K562 (cell line): ENCODE results near the gene IDUA. TPM values are rescaled to one million over a fixed set of nuclear protein-coding genes. Genes with fewer than 3 reads are reported as not detected.

Experiments used
- ATAC-seq: fragments of 200-7000 bp; cut with Tn5 transposase; 3 replicates; pipeline ENCODE4 v1.9.1; 2020; ENCODE audit warnings: moderate library complexity
- BruUV-seq: library from RNA; stranded (reverse); fragments of 400-500 nt; replicated peaks from 2 replicates; lab custom pipeline; 2021; lab: Mats Ljungman, UMichigan
- CTCF ChIA-PET: fragments of 300-600 bp; formaldehyde crosslinking; extraction: SDS; loops from one replicate; lab custom pipeline; 2021; ENCODE audit warnings: low intra/inter-chr PET ratio; lab: Yijun Ruan, JAX
- POLR2A ChIA-PET: fragments of 300-600, 350-650 bp; sonication (Branson Sonifier 250); formaldehyde crosslinking; extraction: SDS; loops from one replicate; lab custom pipeline; 2021; ENCODE audit warnings: antibody characterized with exemption, inconsistent platforms; lab: Yijun Ruan, JAX
- DNase-seq, 4 experiments: peaks; one replicate each; pipeline versions ENCODE4 v3.0.0 to v3.0.0-alpha.2; 2011 to 2018; ENCODE audit warnings: low spot score in 3 of 4, mixed read lengths in 3 of 4; ENCODE audit errors: extremely low read depth in 1 of 4
- FAIRE-seq: peaks from 2 replicates; lab custom pipeline; 2011; peaks lifted over from hg19 to GRCh38; lab: Jason Lieb, UNC
- H2AFZ ChIP-seq: 2 replicates; pipeline ENCODE4 v1.6.0; 2011; ENCODE audit warnings: low read depth, low read length, control low read depth, inconsistent platforms
- H3K27ac ChIP-seq: fragments of 200-600 bp; 3 replicates; pipeline ENCODE4 v1.8.0; 2011; ENCODE audit warnings: low read depth, mild to moderate bottlenecking, control low read depth, inconsistent platforms, low read length, moderate library complexity, mixed read lengths; ENCODE audit errors: extremely low read depth
- H3K27me3 ChIP-seq, 2 experiments: fragments of 300-600 bp in 1 of 2; 2 replicates in 1 of 2; 3 replicates in 1 of 2; pipeline versions ENCODE4 v1.6.0 to v1.8.0; 2011; ENCODE audit warnings: inconsistent platforms in 2 of 2, low read length in 2 of 2, mild to moderate bottlenecking in 1 of 2, mixed read lengths in 1 of 2, moderate library complexity in 1 of 2; ENCODE audit not compliant: control insufficient read depth in 2 of 2, insufficient read depth in 2 of 2
- H3K36me3 ChIP-seq: fragments of 300-600 bp; 3 replicates; pipeline ENCODE4 v1.8.0; 2011; ENCODE audit warnings: mild to moderate bottlenecking, low read length, inconsistent platforms; ENCODE audit not compliant: control insufficient read depth, insufficient read depth
- H3K4me1 ChIP-seq, 2 experiments: fragments of 200-600 bp in 1 of 2; replicated peaks in 1 of 2; 2 replicates in 1 of 2; 3 replicates in 1 of 2; pipeline versions ENCODE4 v1.5.1 to v1.8.0; 2011; ENCODE audit warnings: inconsistent platforms in 2 of 2, low read length in 2 of 2, mild to moderate bottlenecking in 1 of 2, mixed read lengths in 1 of 2, moderate library complexity in 1 of 2; ENCODE audit not compliant: control insufficient read depth in 2 of 2, insufficient read depth in 2 of 2
- H3K4me2 ChIP-seq: 2 replicates; pipeline ENCODE4 v1.6.1; 2011; ENCODE audit warnings: low read length, control low read depth, inconsistent platforms, mixed read lengths; ENCODE audit not compliant: insufficient read depth
- H3K4me3 ChIP-seq: fragments of 200-600 bp; sonication (generic), shearing (Covaris generic); 2 replicates; pipeline ENCODE4 v1.5.1; 2016; ENCODE audit warnings: control low read depth, inconsistent platforms
- H3K79me2 ChIP-seq: fragments of 200-600 bp; 3 replicates; pipeline ENCODE4 v1.8.0; 2011; ENCODE audit warnings: low read length, inconsistent platforms; ENCODE audit not compliant: control insufficient read depth, insufficient read depth
- H3K9ac ChIP-seq, 2 experiments: 2 replicates each; pipeline versions ENCODE4 v1.6.0 to v1.6.1; 2011; ENCODE audit warnings: low read depth in 2 of 2, low read length in 2 of 2, control low read depth in 1 of 2, inconsistent platforms in 1 of 2, mild to moderate bottlenecking in 1 of 2, mixed read lengths in 1 of 2; ENCODE audit not compliant: insufficient read depth in 1 of 2
- H3K9me1 ChIP-seq: one replicate; pipeline ENCODE4 v1.6.0; 2011; ENCODE audit warnings: inconsistent platforms, mild to moderate bottlenecking, low read length, moderate library complexity; ENCODE audit not compliant: control insufficient read depth, insufficient read depth
- H3K9me3 ChIP-seq: replicated peaks from 2 replicates; pipeline ENCODE4 v1.5.1; 2011; ENCODE audit warnings: low read depth, low read length, inconsistent platforms; ENCODE audit not compliant: control insufficient read depth, insufficient read depth
- H4K20me1 ChIP-seq: replicated peaks from 2 replicates; pipeline ENCODE4 v1.6.1; 2011; ENCODE audit warnings: low read length, inconsistent platforms, mixed read lengths; ENCODE audit not compliant: control insufficient read depth, insufficient read depth
- BMI1 ChIP-seq: fragments of 150-350 bp; IDR thresholded peaks from 2 replicates; pipeline ENCODE4 v1.6.1; 2014; ENCODE audit warnings: low read length
- CEBPB ChIP-seq: fragments of 450-650 bp; IDR thresholded peaks from 2 replicates; pipeline ENCODE4 v1.6.1; 2016; ENCODE audit warnings: missing genetic modification characterization, missing compliant biosample characterization
- CEBPG ChIP-seq, 3 experiments: fragments of 200-800 bp in 1 of 3; sonication (Bioruptor generic) in 1 of 3; sonication (generic) in 1 of 3; formaldehyde crosslinking in 1 of 3; IDR thresholded peaks in 2 of 3; conservative IDR thresholded peaks in 1 of 3; 2 replicates each; pipeline versions ENCODE4 v1.6.1 to v1.8.0; 2016 to 2022; ENCODE audit warnings: missing compliant biosample characterization in 2 of 3, missing genetic modification characterization in 2 of 3, mild to moderate bottlenecking in 1 of 3, missing genetic modification reagents in 1 of 3
- MNT ChIP-seq, 2 experiments: fragments of 450-650 bp; conservative IDR thresholded peaks; 2 replicates each; pipeline ENCODE4 v1.6.1; 2017; ENCODE audit warnings: mild to moderate bottlenecking in 2 of 2, moderate library complexity in 2 of 2
- PML ChIP-seq: IDR thresholded peaks from 2 replicates; pipeline ENCODE4 v1.6.1; 2012; ENCODE audit warnings: low read length, inconsistent platforms
- POLR2G ChIP-seq: fragments of 200-400 bp; formaldehyde crosslinking; IDR thresholded peaks from 2 replicates; pipeline ENCODE4 v1.6.1; 2017; ENCODE audit warnings: low read depth, mild to moderate bottlenecking, antibody characterized with exemption, low read length, moderate library complexity
- SAP30 ChIP-seq: fragments of 200-600 bp; sonication (generic); IDR thresholded peaks from 2 replicates; pipeline ENCODE4 v1.6.1; 2012; ENCODE audit warnings: borderline replicate concordance, low read depth, mild to moderate bottlenecking, moderate library complexity, low read length, control low read depth, inconsistent platforms; ENCODE audit not compliant: insufficient read depth, poor library complexity, severe bottlenecking
- TAF1 ChIP-seq: IDR thresholded peaks from 2 replicates; pipeline ENCODE4 v1.6.1; 2011; ENCODE audit warnings: mild to moderate bottlenecking, low read length, moderate library complexity; ENCODE audit not compliant: insufficient read depth, control insufficient read depth, severe bottlenecking; ENCODE audit errors: extremely low read depth
- ZBTB33 ChIP-seq: sonication (generic); formaldehyde crosslinking; IDR thresholded peaks from 2 replicates; pipeline ENCODE4 v1.8.1; 2023; ENCODE audit warnings: mild to moderate bottlenecking, missing genetic modification reagents
- ZNF311 ChIP-seq: fragments of 250-450 bp; sonication (Bioruptor Pico); IDR thresholded peaks from 2 replicates; pipeline ENCODE4 v1.4.0; 2020; ENCODE audit warnings: mild to moderate bottlenecking, moderate library complexity
- ZNF644 ChIP-seq: fragments of 200-800 bp; sonication (Bioruptor generic); IDR thresholded peaks from 2 replicates; pipeline ENCODE4 v1.6.1; 2016; ENCODE audit warnings: low read depth, missing genetic modification characterization, missing compliant biosample characterization
- WGBS: fragments of 100-300 bp; shearing (Covaris generic); methylation state at CpG from one replicate; pipeline ENCODE4 v1.1.6; 2016; ENCODE audit warnings: low coverage, mixed read lengths; ENCODE audit not compliant: insufficient coverage; ENCODE audit errors: missing lambda C conversion rate; 5-methylcytosine and 5-hydroxymethylcytosine counted together
- in situ Hi-C: fragments of 300-500 bp; cut with MboI; formaldehyde crosslinking; loops from 4 replicates; pipeline ENCODE4 v1.15.0; 2018; ENCODE audit warnings: inconsistent platforms, mixed read lengths
- intact Hi-C: fragments of 100-400 bp; cut with micrococcal nuclease; formaldehyde crosslinking; loops from 2 replicates; pipeline ENCODE4 v1.14.2; 2022
- polyA plus RNA-seq, 8 experiments: library from polyadenylated mRNA; depleted of rRNA in 4 of 8; stranded (reverse) in 5 of 8; unstranded in 3 of 8; fragments of >200 nt; fragmentation: Nextera tagmentation in 2 of 8; fragmentation: Illumina TruSeq in 1 of 8; extraction: Ambion mirVana in 2 of 8; extraction: Trizol in 1 of 8; gene quantifications; 2 replicates each; pipeline versions ENCODE4 v1.2.1 to v1.2.3, GENCODE V29; 2011 to 2014; ENCODE audit warnings: inconsistent platforms in 1 of 8, missing spikeins in 1 of 8
- total RNA-seq, 7 experiments: library from RNA; depleted of rRNA in 6 of 7; stranded (reverse); fragments of >200 nt in 6 of 7; fragmentation: Illumina TruSeq in 2 of 7; extraction: Trizol in 2 of 7; gene quantifications; 2 replicates each; pipeline versions ENCODE4 v1.2.1 to v1.2.3, GENCODE V29; 2011 to 2021; ENCODE audit warnings: low replicate concordance in 1 of 7
- TF ChIP-seq, protein P1 (sequence below): fragments of 450-650 bp; IDR thresholded peaks from 2 replicates; pipeline ENCODE4 v1.6.1; 2018; ENCODE audit warnings: mild to moderate bottlenecking, low read depth; ENCODE audit not compliant: partially characterized antibody
- TF ChIP-seq, protein P2 (sequence below): sonication (generic); formaldehyde crosslinking; IDR thresholded peaks from 2 replicates; pipeline ENCODE4 v1.8.0; 2023; ENCODE audit warnings: mild to moderate bottlenecking, missing genetic modification reagents

The IDUA gene
- total and polyA plus RNA-seq, 9 of the 15 experiments (the other 6 are each of a cell fraction or from before 2014, with no cell fraction given), result 0.04 to 16.1 (median 1.2) TPM

DNA sequence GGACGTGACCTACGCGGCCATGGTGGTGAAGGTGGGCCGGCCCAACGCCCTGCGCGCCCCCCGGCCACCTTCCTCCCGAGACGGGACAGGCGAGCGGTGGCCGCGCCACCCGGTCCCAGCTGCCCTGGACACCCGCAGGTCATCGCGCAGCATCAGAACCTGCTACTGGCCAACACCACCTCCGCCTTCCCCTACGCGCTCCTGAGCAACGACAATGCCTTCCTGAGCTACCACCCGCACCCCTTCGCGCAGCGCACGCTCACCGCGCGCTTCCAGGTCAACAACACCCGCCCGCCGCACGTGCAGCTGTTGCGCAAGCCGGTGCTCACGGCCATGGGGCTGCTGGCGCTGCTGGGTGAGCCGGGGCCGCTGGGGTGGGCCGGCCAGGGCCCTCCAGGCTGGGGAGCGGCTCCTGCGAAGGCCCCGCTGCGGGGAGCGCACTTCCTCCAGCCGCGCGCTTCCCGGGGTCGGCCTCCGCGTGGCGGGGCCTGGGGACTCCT, 15.3 kb downstream of the IDUA start:
- DNase-seq, result no peak
- ATAC-seq, result no peak
- Histone ChIP-seq H4K20me1 (no peaks in the 10 kb centered on the region), H3K9ac (no peak overlapping the region), H3K27ac (no peak overlapping the region), H3K79me2 (no peaks in the 10 kb centered on the region), H2AFZ (no peak overlapping the region), H3K4me3 (no peak overlapping the region), H3K9me1 (no peaks in the 10 kb centered on the region), H3K4me1 (peaks cover 3 to 45% of the 10 kb centered on the region in 2 experiments; a peak in 2 of 5 replicates), H3K9me3 (no peaks in the 10 kb centered on the region), H3K36me3 (no peaks in the 10 kb centered on the region), H3K4me2 (no peak overlapping the region), H3K27me3 (no peaks in the 10 kb centered on the region)
- FAIRE-seq, result no peak
- intact Hi-C loops, result no loop called here
- no TSS peak for BruUV-seq
- ChIA-PET CTCF (no interaction called here), POLR2A (no interaction called here)
- WGBS, result 87% methylated on average over 18 of the region's 54 CpGs
- in situ Hi-C loops, result no loop called here
- TF ChIP-seq TAF1, result no peak
- TF ChIP-seq POLR2G, result peak; percentile 1; the same call in 1 of the 2 replicates
- TF ChIP-seq ZNF311 (CRISPR knock-in tag), result no peak
- no peak for TF ChIP-seq PML
- no peak for TF ChIP-seq ZNF644 (tag)
- TF ChIP-seq BMI1, result no peak
- TF ChIP-seq SAP30, result no peak
- TF ChIP-seq ZBTB33 (CRISPR knock-in tag), result peak; percentile 90; the same call in 1 of the 2 replicates
- TF ChIP-seq, protein P1, sequence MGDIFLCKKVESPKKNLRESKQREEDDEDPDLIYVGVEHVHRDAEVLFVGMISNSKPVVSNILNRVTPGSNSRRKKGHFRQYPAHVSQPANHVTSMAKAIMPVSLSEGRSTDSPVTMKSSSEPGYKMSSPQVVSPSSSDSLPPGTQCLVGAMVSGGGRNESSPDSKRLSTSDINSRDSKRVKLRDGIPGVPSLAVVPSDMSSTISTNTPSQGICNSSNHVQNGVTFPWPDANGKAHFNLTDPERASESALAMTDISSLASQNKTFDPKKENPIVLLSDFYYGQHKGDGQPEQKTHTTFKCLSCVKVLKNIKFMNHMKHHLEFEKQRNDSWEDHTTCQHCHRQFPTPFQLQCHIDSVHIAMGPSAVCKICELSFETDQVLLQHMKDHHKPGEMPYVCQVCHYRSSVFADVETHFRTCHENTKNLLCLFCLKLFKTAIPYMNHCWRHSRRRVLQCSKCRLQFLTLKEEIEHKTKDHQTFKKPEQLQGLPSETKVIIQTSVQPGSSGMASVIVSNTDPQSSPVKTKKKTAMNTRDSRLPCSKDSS, result no peak
- TF ChIP-seq CEBPG (CRISPR knock-in tag; IDR thresholded peaks at IDR 0.05), result peak; percentile 18; the same call in 1 of the 2 replicates
- TF ChIP-seq CEBPG (tag; conservative IDR thresholded peaks at IDR 0.05 in 1 of 2, IDR thresholded peaks at IDR 0.05 in 1 of 2), result no peak
- TF ChIP-seq MNT (conservative IDR thresholded peaks at IDR 0.05), result no peak
- TF ChIP-seq, protein P2, sequence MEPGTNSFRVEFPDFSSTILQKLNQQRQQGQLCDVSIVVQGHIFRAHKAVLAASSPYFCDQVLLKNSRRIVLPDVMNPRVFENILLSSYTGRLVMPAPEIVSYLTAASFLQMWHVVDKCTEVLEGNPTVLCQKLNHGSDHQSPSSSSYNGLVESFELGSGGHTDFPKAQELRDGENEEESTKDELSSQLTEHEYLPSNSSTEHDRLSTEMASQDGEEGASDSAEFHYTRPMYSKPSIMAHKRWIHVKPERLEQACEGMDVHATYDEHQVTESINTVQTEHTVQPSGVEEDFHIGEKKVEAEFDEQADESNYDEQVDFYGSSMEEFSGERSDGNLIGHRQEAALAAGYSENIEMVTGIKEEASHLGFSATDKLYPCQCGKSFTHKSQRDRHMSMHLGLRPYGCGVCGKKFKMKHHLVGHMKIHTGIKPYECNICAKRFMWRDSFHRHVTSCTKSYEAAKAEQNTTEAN (CRISPR knock-in tag), result no peak
- peak; percentile 42 for TF ChIP-seq CEBPB (tag)
